Natural killer cell (primary cell): Measurements from ENCODE around the gene PPP2R5B. TPM values are rescaled to one million over a fixed set of nuclear protein-coding genes. Genes with fewer than 3 reads are reported as not detected.

Experiments used
- ATAC-seq, 3 donors: fragments of 150-1000 bp in 2 of 3; fragments of 200-7000 bp in 1 of 3; cut with Tn5 transposase; 1 replicate in 1 of 3; 2 replicates in 2 of 3; pipeline ENCODE4 v1.10.0; 2021; ENCODE audit warnings: mild to moderate bottlenecking in 2 of 3, moderate library complexity in 2 of 3
- DNase-seq, 2 donors: peaks; one replicate each; pipeline versions ENCODE4 v3.0.0 to v3.0.0-alpha.2; 2013 to 2021; ENCODE audit warnings: mixed read lengths in 1 of 2
- H3K27ac ChIP-seq: one replicate; pipeline ENCODE4 v1.5.1; 2013; ENCODE audit warnings: mild to moderate bottlenecking, low read length
- H3K27me3 ChIP-seq: one replicate; pipeline ENCODE4 v1.6.1; 2013; ENCODE audit warnings: low read length; ENCODE audit not compliant: control insufficient read depth, insufficient read depth
- H3K36me3 ChIP-seq: one replicate; pipeline ENCODE4 v1.6.1; 2013; ENCODE audit warnings: low read length; ENCODE audit not compliant: control insufficient read depth, insufficient read depth
- H3K4me1 ChIP-seq: one replicate; pipeline ENCODE4 v1.6.1; 2013; ENCODE audit warnings: low read length; ENCODE audit not compliant: control insufficient read depth, insufficient read depth
- H3K4me3 ChIP-seq: one replicate; pipeline ENCODE4 v1.5.1; 2013; ENCODE audit warnings: low read length
- H3K9me3 ChIP-seq: one replicate; pipeline ENCODE4 v1.6.1; 2013; ENCODE audit warnings: low read length; ENCODE audit not compliant: control insufficient read depth, insufficient read depth
- H3K27ac Mint-ChIP-seq, 2 donors: one replicate each; pipeline ENCODE4 v1.8.0; 2022; ENCODE audit warnings: mild to moderate bottlenecking in 2 of 2, mixed read lengths in 2 of 2, moderate library complexity in 1 of 2
- H3K27me3 Mint-ChIP-seq, 2 donors: one replicate each; pipeline ENCODE4 v1.8.0; 2022; ENCODE audit warnings: low read depth in 2 of 2, mixed read lengths in 2 of 2
- H3K36me3 Mint-ChIP-seq: one replicate; pipeline ENCODE4 v1.8.0; 2022; ENCODE audit warnings: mixed read lengths
- H3K4me1 Mint-ChIP-seq, 2 donors: one replicate each; pipeline ENCODE4 v1.8.0; 2022; ENCODE audit warnings: mixed read lengths in 2 of 2
- H3K4me3 Mint-ChIP-seq: one replicate; pipeline ENCODE4 v1.8.0; 2022; ENCODE audit warnings: mild to moderate bottlenecking, moderate library complexity, mixed read lengths
- H3K9me3 Mint-ChIP-seq, 2 donors: one replicate each; pipeline ENCODE4 v1.8.0; 2022; ENCODE audit warnings: mixed read lengths in 2 of 2
- CTCF ChIP-seq: fragments of 200-600 bp; IDR thresholded peaks from one replicate; pipeline ENCODE4 v1.8.0; 2022; ENCODE audit warnings: antibody characterized with exemption
- WGBS: methylation state at CpG from one replicate; pipeline ENCODE4 v1.1.7; 2013; ENCODE audit warnings: missing lambda C conversion rate; ENCODE audit not compliant: insufficient coverage; 5-methylcytosine and 5-hydroxymethylcytosine counted together
- intact Hi-C: fragments of 100-400 bp; cut with micrococcal nuclease; formaldehyde crosslinking; loops from one replicate; pipeline ENCODE4 v1.14.2; 2022
- total RNA-seq, 4 donors: library from RNA; stranded (reverse); fragments of 120-200 nt in 1 of 4; gene quantifications; one replicate each; pipeline versions ENCODE4 v1.2.3 to v1.2.4, GENCODE V29; 2013 to 2022

PPP2R5B gene
- total RNA-seq, 3 donors from 2014 or later (not counting 1 experiment from before 2014, with no cell fraction given), result 27.8 to 31.5 (median 28.5) TPM

- Histone ChIP-seq H3K9me3 (no peaks in the 10 kb centered on the region), H3K36me3 (peaks cover 29% of the 10 kb centered on the region), H3K27me3 (no peaks in the 10 kb centered on the region), H3K27ac (no peak overlapping the region), H3K4me3 (no peak overlapping the region), H3K4me1 (no peaks in the 10 kb centered on the region)
- Mint-ChIP-seq H3K4me3 (no peak overlapping the region), H3K36me3 (no peaks in the 10 kb centered on the region), H3K9me3 (no peaks in the 10 kb centered on the region), H3K4me1 (no peaks in the 10 kb centered on the region), H3K27me3 (peaks cover 0 to 3% of the 10 kb centered on the region in 2 donors), H3K27ac (no peak overlapping the region)
- DNase-seq (no peak), ATAC-seq (no peak)
- TF ChIP-seq CTCF, result no peak
- intact Hi-C loops, result no loop called here
- WGBS, result 89% methylated on average over 9 of the region's 10 CpGs
Measured at GRCh38 chr11:64933935-64934681, 9.6 kb downstream of the PPP2R5B start.

- Histone ChIP-seq H3K4me1 (no peaks in the 10 kb centered on the region), H3K27ac (no peak overlapping the region), H3K27me3 (no peaks in the 10 kb centered on the region), H3K9me3 (no peaks in the 10 kb centered on the region), H3K36me3 (peaks cover 29% of the 10 kb centered on the region), H3K4me3 (no peak overlapping the region)
- DNase-seq (no peak), ATAC-seq (no peak)
- Mint-ChIP-seq H3K4me3 (no peak overlapping the region), H3K36me3 (no peaks in the 10 kb centered on the region), H3K9me3 (no peaks in the 10 kb centered on the region), H3K27me3 (peaks cover 0 to 3% of the 10 kb centered on the region in 2 donors), H3K4me1 (no peaks in the 10 kb centered on the region), H3K27ac (no peak overlapping the region)
- 90% methylated on average over 27 of the region's 27 CpGs for WGBS
- intact Hi-C loops, result no loop called here
- TF ChIP-seq CTCF, result no peak
Measured at GRCh38 chr11:64934682-64935358, 10.3 kb downstream of the PPP2R5B start.

- H3K4me3 Mint-ChIP-seq, result no peak within 1 kb of the TSS
Measured at GRCh38 chr11:64935359-64936081, 11.0 kb downstream of the PPP2R5B start, which contains the start of gene GPHA2. GPHA2 (minus strand) TSS chr11:64935893; CDS start chr11:64935460, 433 bp downstream.

More at GRCh38 chr11:64935359-64936081, 11.0 kb downstream of the PPP2R5B start, which contains the start of gene GPHA2:
- peaks cover 27% of the 10 kb centered on the region for H3K36me3 ChIP-seq
- 86% methylated on average over 14 of the region's 14 CpGs for WGBS
- DNase-seq (no peak), ATAC-seq (no peak)
- Mint-ChIP-seq H3K27me3 (peaks cover 0 to 3% of the 10 kb centered on the region in 2 donors), H3K27ac (no peak within 1 kb of the TSS), H3K36me3 (no peaks in the 10 kb centered on the region), H3K9me3 (no peaks in the 10 kb centered on the region), H3K4me1 (no peaks in the 10 kb centered on the region)
- no peaks in the 10 kb centered on the region for H3K9me3 ChIP-seq
- no peaks in the 10 kb centered on the region for H3K27me3 ChIP-seq
- intact Hi-C loops, result no loop called here
- no peak for TF ChIP-seq CTCF
- no peak within 1 kb of the TSS for H3K27ac ChIP-seq
- H3K4me1 ChIP-seq, result no peaks in the 10 kb centered on the region
- no peak within 1 kb of the TSS for H3K4me3 ChIP-seq
